Measurements from ENCODE around the gene GAB3.
"Not testable (repeated sequence)": the region's sequence is repeated elsewhere in the genome, so short reads cannot be mapped to it uniquely, and the experiment has no call there.

The GAB3 gene

GRCh38 chrX:154724993-154725756 is 25.7 kb downstream of the GAB3 start:
- in situ Hi-C loops (cut with MboI; ENCODE audit: low sequenced_read_pairs): no loop called here

- in situ Hi-C loops (cut with MboI; ENCODE audit: low sequenced_read_pairs): no loop called here
Observed at GRCh38 chrX:154721155-154721554, 29.7 kb downstream of the GAB3 start.

GRCh38 chrX:154720067-154720466 is 30.8 kb downstream of the GAB3 start:
- in situ Hi-C loops (cut with MboI; ENCODE audit: low sequenced_read_pairs): no loop called here

DNA sequence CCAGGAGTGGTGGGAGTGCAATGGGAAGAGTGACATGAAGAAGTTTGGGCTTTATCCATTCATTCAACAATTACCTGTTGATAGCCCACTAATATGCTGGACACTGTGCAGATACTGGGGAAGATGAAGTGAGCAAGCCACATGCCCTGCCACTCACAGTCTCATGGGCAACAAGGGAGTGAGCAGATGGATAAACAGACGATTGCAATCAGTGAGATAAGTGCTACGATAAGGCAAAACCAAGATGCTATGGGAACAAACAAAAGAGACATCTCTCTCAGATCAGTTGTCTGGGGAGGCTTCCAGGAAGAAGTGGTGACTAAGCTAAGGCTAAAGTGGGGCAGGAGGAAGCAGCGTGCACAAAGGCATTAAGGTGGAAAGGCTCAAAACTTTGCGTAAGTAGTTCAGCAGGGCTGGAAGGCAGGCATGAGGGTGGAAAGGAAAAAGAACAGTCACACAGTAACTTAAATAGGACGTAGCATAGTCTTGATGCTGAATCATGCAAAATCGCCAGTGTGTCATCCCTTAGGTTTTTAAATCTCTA is 31.7 kb downstream of the GAB3 start:
- in situ Hi-C loops (cut with MboI; ENCODE audit: low sequenced_read_pairs): no loop called here

DNA sequence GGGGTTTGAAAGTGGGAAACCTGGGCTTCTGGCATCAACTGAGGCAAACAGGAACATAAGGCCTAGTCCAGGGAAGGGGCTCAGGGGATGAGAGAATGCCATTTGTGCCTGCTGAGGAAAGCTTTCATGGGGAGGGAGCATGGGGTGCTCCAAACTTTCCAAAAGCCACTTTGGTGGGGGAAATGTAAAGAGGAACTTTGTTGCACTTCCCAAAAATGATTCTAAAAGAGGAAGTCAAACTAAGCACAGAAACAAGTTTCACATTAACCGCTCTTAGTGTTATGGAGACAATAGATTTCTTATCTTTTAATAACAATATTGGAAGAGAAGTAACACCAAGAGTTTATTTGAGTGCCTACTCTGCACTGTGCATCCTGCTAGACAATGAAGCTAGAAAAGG is 32.3 kb downstream of the GAB3 start:
- in situ Hi-C loops (cut with MboI; ENCODE audit: low sequenced_read_pairs): no loop called here

- in situ Hi-C loops (cut with MboI; ENCODE audit: low sequenced_read_pairs): no loop called here
Observed at GRCh38 chrX:154717824-154718223, 33.1 kb downstream of the GAB3 start.

- in situ Hi-C loops (cut with MboI; ENCODE audit: low sequenced_read_pairs): no loop called here
Observed at GRCh38 chrX:154715825-154716224, 35.1 kb downstream of the GAB3 start.

DNA sequence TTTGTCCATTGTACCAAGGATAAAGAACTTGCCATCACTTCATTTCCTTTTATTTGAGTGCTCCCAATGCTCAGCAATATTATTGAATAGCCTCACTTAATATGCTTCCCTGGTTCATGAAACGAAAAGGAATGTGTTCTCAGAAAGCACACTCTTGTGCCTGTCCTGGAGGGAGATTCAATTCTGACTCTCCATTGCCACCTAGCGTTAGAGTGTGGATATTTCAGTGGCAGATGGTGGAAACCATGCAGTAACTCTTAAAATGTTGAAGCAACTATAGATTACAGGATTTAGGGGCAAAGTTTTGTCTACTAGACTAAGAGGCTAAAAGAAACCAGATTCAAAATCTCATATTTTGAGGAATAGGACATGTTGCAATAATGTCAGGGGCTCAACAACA is 36.0 kb downstream of the GAB3 start:
- in situ Hi-C loops (cut with MboI; ENCODE audit: low sequenced_read_pairs): no loop called here

DNA sequence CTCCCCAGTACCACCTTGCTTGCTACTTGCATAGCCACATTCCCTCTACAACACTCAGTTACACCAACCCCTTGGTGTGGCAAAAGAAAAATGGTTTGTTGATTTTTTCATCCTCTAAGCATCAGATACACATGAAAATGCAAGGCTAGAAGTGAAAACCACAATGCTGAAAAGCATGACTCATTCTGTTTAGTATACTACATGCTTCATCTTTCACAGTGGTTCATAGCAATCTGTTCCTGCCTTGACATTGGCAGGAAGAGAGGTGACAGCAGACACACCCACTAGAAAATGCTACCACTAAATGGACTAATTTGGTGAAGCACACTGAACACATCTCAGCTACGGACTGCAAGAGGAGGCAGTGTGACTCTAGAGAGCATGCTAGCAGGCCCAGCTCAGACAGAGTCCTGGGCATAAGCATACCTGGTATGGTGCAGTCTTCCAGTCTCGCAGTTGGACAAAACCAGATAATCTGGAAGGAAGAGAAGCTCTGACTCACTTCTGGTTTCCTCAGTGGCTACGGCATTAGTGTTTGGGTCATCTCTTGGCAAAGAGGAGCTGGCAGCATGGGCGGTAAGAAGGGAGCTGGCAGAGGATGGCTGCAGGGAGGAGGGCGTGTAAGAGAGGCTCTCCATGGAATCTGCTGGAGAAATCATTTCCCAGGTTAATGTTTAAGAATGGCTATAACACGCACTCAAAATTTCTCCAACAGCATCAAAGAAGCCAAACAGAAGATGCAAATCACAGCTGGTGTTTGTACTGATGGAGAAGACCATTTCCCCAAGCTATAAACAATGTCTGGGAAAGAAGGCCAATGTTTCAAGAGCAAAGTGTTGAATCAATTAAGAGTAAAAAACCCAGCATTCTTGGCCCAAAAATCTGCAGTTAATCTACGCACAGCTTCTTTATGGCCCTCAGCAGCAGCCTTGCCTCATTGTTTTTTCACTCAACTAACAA is 37.8 kb downstream of the GAB3 start:
- in situ Hi-C loops (cut with MboI; ENCODE audit: low sequenced_read_pairs): no loop called here

- in situ Hi-C loops (cut with MboI; ENCODE audit: low sequenced_read_pairs): no loop called here
Observed at GRCh38 chrX:154711264-154711663, 39.6 kb downstream of the GAB3 start.

DNA sequence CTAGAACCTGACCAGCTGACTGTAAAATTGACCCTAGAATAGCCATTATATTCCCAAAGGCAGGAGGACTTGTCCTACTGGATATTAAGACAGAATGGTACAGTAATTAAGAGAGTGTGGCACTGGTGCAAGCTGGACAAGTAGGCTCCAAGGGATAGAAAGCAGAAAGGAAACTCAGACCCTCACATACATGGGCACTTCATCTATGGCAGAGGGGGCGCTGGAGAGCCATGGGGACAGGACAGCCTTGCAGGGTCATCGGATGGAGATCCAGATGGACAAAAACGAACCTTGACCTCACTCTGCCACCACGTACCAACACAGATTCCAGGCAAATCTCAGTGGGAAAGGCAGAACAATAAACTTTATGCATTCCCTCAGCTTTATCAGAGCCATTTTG is 40.6 kb downstream of the GAB3 start:
- in situ Hi-C loops (cut with MboI; ENCODE audit: low sequenced_read_pairs): no loop called here

DNA sequence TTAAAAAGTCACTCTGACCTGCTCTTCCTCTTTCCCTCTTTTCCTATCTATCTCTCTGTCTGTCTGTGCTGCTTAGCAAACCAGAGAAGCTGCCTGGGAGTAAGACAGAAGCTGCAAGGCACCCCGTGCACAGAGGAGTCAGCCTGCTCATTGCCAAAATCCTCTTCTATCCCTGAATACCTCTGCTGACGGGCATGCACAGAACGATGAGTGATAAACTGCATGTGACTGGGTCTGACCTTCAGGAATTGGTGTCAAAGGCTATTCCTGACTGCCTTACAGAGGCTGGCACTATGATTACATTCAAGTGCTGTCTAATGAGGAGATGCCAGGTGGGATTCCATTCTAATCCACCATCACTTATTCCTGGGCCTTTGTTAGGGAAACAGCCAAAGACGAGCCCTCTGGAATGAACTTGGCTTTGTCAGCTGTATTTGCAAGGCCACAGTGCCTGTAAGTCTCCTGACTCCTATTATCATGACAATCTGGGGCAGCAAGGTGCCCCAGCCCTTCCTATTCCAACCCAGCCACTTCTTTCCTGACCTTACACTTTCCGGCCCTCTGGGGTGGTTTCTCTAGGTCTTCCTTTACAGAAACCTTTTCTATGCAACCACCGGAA is 52.1 kb downstream of the GAB3 start:
- in situ Hi-C loops (cut with MboI; ENCODE audit: low sequenced_read_pairs): loop anchor here (25.0 kb wide), 1 partner anchor 139 kb away; the partner anchor contains the start of gene SMIM9

GRCh38 chrX:154696676-154697045 is 54.2 kb downstream of the GAB3 start:
- in situ Hi-C loops (cut with MboI; ENCODE audit: low sequenced_read_pairs): loop anchor here (25.0 kb wide), 1 partner anchor 141 kb away; the partner anchor contains the start of gene SMIM9

DNA sequence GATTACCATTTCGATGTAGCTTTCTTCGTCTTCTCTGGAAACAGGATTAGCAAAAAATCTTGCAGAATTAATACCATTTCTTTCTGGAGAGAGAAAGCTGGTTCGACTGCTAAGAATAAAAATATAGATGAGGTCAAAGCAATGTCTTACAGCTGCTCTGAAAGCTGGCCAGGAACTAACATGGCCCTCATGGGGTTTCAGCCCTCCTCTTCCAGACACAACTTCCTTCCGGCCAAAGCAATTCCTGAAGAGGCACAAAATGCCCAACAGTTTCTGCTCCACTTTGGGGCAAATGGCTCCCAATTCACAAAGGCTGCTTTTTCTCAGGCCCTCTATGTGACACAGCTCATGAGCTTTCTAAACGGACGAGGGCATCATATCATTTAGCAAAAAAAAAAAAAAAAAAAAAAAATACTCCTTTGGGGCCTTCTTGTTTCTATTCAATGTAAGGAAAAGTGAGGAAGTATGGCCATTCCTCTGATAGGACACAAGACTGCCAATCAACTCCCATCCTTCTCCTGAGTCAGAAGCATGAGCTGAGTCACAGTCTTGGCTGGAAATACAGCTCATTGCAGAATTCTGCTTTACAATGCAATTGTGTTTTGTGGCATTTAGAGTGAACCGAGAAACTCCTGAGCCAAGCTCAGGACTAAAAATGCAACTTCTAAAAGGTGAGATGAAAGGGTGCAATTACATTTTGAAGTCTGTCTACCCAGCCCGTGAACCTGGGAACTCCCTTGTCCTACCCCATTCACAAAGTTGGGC is 54.8 kb downstream of the GAB3 start:
- in situ Hi-C loops (cut with MboI; ENCODE audit: low sequenced_read_pairs): loop anchor here (25.0 kb wide), 1 partner anchor 141 kb away; the partner anchor contains the start of gene SMIM9

DNA sequence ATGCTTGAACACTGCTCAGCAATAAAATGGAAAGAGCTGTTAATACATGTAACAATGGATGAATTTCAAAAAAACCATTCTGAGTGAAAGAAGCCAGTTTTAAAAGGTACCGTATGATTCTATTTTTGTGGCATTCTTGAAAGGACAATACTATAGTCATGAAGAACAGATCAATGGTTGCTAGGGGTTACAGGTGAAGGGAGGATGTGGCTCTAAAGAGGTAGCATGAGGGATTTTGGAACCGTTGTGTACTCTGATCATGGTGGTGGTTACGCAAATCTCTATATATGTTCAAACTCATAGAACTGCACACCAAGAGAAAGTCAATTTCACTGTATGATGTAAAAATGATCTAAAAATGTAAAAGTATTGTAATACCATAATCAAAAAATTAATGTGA is 57.5 kb downstream of the GAB3 start:
- in situ Hi-C loops (cut with MboI; ENCODE audit: low sequenced_read_pairs): loop anchor here (25.0 kb wide), 1 partner anchor 144 kb away; the partner anchor contains the start of gene SMIM9

DNA sequence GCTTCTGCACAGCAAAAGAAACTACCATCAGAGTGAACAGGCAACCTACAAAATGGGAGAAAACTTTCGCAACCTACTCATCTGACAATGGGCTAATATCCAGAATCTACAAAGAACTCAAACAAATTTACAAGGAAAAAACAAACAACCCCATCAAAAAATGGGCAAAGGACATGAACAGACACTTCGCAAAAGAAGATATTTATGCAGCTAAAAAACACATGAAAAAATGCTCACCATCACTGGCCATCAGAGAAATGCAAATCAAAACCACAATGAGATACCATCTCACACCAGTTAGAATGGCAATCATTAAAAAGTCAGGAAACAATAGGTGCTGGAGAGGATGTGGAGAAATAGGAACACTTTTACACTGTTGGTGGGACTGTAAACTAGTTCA is 60.4 kb downstream of the GAB3 start:
- in situ Hi-C loops (cut with MboI; ENCODE audit: low sequenced_read_pairs): loop anchor here (25.0 kb wide), 1 partner anchor 147 kb away; the partner anchor contains the start of gene SMIM9

- in situ Hi-C loops (cut with MboI; ENCODE audit: low sequenced_read_pairs): not testable (repeated sequence)
Observed at GRCh38 chrX:154672084-154672483, 78.8 kb downstream of the GAB3 start.

- in situ Hi-C loops (cut with MboI; ENCODE audit: low sequenced_read_pairs): not testable (repeated sequence)
Observed at GRCh38 chrX:154670848-154671247, 80.0 kb downstream of the GAB3 start.

GRCh38 chrX:154661899-154662298 is 89.0 kb downstream of the GAB3 start:
- in situ Hi-C loops (cut with MboI; ENCODE audit: low sequenced_read_pairs): no loop called here

- in situ Hi-C loops (cut with MboI; ENCODE audit: low sequenced_read_pairs): no loop called here
Observed at GRCh38 chrX:154661170-154661569, 89.7 kb downstream of the GAB3 start.

All from HL-60/S4 treated with phorbol 12-myristate 13-acetate at 8.2 ng/mL for 4 days and 3 days (cell line).